Activated gamma-delta T cell (primary cell): Measurements from ENCODE around the gene FGF2.

Experiments used
- DNase-seq: peaks from one replicate; lab custom pipeline; 2025; lab: John Stamatoyannopoulos, UW

The FGF2 gene

GRCh38 chr4:122894827-122895226 lies 68.2 kb downstream of the FGF2 start:
- DNase-seq: no peak

- DNase-seq: no peak
These were observed 68.8 kb downstream of the FGF2 start for GRCh38 chr4:122895336-122895995.

GRCh38 chr4:122896270-122896669 lies 69.6 kb downstream of the FGF2 start:
- DNase-seq: no peak

DNA sequence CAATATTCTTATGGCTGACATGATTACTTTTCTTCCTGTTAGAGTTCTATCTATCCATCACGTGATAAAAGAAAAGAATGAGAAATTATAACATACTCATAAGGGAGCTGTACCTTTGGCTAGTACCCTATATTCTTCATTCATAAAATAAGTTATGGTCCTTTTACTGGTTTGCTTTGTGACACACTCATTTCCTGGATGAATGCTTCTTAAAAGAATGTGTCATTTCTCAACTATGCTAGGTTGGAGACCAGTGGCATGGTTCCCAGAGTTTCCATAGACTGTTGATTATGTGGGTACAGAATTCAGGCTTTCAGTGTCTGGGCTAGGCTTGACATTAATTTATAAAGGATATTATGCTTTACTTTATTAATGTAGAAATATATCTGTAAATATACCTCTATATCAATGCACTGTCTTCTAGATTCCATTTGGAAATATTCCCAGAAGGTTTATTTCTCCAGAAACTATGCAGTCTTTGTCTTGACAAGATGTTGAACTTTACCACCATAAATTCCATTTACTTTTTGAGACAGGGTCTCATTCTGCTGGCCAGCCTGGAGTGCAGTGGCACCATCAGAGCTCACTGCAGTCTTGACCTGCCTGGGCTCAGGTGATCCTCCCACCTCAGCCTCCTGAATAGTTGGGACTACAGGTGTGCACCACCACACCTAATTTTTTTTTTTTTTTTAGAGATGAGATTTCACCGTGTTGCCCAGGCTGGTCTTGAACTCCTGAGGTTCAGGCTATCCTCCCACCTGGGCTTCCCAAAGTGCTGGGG lies 71.9 kb downstream of the FGF2 start:
- no peak for DNase-seq

DNA sequence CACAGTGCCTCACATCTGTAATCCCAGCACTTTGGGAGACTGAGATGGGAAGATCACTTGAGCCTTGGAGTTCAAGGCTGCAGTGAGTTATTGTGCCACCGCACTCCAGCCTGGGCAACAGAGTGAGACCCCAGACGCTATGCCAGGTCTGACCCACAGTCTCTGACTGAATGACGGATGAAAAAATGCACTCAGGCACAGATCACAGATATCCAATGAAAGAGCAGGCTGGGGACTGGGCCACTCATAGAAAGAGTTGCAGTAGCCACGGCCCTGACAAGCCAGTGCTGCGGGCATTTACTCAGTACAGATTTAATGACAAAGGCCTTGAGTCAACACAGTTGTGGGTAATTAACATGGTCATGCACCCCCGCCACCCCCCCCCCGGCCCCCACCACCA lies 73.1 kb downstream of the FGF2 start:
- DNase-seq: no peak

- no peak for DNase-seq
These were observed 73.7 kb downstream of the FGF2 start for GRCh38 chr4:122900314-122900713.

- DNase-seq: no peak
These were observed 74.8 kb downstream of the FGF2 start for GRCh38 chr4:122901247-122902010.

- no peak for DNase-seq
These were observed 77.2 kb downstream of the FGF2 start for GRCh38 chr4:122903766-122904288.

GRCh38 chr4:122906859-122907305 lies 80.3 kb downstream of the FGF2 start:
- DNase-seq: no peak

DNA sequence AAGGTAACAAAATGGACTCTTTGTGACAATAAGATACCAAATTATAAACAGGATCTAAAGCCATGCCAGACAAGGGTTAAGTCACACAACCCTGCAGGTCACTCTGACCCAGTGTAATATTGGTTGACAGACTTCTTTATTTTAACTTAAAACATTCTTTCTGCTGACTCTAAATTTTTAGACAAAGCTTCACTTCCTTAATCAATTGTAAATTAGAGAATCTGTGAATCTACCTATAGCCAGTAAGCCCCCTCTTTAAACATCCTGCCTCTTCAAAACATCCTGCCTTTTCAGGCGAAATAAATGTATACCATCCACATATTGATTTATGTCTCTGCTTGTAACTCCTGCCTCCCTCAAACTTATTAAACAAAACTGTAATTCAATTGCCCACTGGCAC lies 81.6 kb downstream of the FGF2 start:
- DNase-seq: no peak

- no peak for DNase-seq
These were observed 83.1 kb downstream of the FGF2 start for GRCh38 chr4:122909683-122910082.

- DNase-seq: no peak
These were observed 85.0 kb downstream of the FGF2 start for GRCh38 chr4:122911588-122911987.

GRCh38 chr4:122912810-122913575 lies 86.4 kb downstream of the FGF2 start:
- DNase-seq: no peak

DNA sequence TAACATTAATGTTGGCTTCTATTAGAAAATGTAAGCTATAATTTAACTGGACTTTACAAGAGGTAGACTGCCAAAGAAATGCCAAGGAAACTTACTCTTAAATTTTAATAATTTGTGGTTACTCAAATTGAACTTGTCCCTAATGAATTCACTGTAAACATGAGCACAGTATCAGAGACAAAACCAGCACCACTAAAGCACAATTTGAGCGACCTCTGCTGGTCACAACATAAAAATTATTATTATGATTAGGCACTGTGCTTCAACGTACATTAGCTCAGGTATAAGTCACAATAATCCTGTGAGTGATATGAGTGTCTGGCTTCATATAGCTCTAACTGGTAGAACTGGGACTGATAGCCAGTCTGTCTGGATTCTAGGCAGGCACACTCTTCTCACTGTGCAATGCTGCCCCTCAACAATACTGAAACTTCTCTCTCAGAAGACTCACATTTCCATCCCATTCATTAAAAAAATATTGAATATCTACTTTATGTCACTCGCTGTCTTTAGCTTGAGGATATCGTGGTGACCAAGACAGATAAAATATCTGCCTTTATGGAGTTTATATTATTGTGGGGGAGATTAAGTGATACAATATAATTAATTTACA lies 87.8 kb downstream of the FGF2 start:
- no peak for DNase-seq

DNA sequence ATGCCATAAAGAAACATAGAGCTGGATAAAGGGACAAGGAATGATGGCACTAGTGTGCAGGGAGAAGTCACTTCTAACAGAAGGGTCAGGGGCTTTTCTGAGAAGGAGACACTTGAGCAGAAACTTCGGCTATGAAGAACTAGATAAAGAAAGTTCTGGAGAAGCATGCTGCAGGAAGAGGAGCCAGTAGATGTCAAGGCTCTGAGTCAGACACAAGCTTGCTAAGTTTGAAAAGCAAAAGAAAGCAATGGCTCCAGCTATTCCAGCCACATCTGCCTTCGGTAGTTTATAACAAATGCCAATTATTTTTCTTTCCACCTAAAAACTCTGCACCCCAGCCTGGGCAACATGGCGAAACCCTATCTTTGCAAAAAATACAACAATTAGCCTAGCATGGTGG lies 88.3 kb downstream of the FGF2 start:
- DNase-seq: no peak

- DNase-seq: no peak
These were observed 91.1 kb downstream of the FGF2 start for GRCh38 chr4:122917731-122918130.

DNA sequence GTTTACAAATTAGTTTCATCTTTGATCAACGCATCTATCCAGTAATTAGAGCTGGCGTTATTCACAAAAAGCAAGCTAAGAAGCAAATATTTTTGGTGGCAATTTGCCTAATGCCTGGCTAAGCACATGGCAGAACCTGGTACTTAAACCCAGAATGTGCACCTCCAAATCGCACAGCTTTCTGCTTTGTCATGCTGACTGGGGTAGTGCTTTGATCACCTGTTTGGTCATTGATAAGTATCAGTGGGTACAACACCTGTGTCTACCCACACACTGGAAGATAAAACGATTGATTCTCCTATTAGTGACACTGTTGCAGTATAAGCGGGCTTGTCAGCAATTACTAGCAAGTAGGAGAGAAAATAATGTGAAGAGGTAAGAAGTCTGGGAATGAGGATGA lies 93.8 kb downstream of the FGF2 start:
- no peak for DNase-seq

DNA sequence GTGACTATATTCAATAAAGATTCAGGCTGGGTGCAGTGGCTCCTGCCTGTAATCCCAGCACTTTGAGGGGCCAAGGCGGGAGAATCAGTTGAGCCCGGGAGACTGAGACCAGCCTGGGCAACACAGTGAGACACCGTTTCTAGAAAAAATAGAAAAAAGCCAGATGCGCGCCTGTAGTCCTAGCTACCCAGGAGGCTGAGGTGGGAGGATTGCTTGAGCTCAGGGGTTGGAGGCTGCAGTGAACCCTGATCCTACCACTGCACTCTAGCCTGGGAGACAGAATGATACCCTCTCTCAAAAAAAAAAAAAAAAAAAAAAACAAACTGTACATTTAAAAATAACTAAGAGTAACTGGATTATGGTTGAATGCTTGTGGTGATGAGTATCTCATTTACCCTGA lies 94.7 kb downstream of the FGF2 start:
- DNase-seq: no peak

DNA sequence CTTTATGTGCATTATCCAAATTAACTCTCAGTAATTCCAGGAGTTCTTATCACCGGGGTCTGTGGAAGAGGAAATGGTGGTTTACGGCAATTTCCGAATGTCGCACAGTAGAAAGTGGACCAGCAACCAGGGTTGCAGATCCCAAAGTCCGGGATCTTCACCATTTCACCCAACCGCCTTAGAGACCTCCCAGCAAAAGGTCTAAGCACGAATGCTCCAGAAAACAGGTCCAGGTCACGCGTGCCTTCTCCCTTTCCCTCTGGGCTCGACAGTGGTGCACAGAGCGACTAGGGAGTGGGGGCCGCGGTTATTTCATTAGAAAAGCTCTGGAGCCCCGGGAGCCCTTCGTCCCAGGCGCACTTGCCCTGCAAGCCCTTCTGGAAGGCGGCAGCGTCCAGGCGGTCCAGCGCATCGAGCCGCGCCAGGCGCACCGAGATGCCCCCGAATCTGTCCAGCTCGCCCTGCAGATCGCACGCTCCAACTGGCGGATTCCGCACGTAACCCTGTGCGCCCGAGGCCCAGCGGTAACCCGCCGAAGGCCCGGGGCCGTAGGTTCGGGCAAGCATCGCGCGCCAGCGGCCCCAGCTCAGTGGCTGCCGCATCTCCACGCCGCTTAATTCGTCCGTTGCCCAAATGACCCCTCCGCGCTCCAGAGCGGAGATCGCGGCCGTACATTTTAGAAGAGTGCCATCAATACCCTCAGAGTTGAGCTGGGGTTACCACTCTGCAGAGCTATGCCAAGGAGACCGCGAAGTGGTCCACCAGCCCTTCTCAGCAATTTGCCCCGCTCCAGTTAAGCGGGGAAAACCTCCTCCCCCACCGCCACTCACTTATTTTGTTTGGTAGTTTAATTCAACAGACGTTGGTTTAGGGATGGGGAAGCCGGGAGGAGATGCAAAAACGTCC lies 95.6 kb downstream of the FGF2 start, which contains the start of gene NUDT6:
Gene NUDT6, minus strand, starts transcription at position 627 of the 906 bp plus-strand sequence. Its CDS starts 25 bp downstream, at position 602.
- DNase-seq: peak; percentile 22

- peak; percentile 44 for DNase-seq
These were observed 96.4 kb downstream of the FGF2 start for GRCh38 chr4:122922877-122923511.
